ENCODE data around the gene CSKMT. TPM values are rescaled to one million over a fixed set of nuclear protein-coding genes. Genes with fewer than 3 reads are reported as not detected.
A peak's percentile ranks its signal among the peaks of the same experiment; 100 is the strongest.

CSKMT gene
- total and polyA plus RNA-seq, 8 donors, result 4.0 to 25.4 (median 7.7) TPM

DNA sequence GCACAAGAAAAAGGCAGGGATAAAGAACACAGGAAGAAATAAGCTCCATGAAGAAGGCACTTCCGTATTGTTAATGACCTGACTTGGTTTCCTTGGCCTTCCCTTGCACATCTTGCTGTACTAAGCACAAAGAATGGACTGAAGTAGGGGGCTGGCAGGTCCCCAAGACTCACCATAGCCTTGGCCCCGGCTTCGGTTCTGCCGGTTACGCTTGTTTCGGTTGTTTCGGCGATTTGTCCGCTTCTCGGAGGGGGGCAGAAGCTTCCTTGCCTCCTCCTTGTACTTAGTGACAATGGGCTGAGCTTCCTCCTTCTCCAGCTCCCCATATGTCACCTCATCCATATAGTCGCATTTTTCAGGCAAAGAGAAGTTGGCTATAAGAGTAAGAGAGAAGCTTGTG lies 51.7 kb downstream of the CSKMT start:
- Histone ChIP-seq H3K36me3 (peaks cover 4 to 66% (median 49%) of the 10 kb centered on the region in 3 donors), H3K27me3 (no peaks in the 10 kb centered on the region), H3K4me3 (no peak overlapping the region), H3K27ac (peak overlapping the region in 1 of 4 donors; percentile 23), H3K4me1 (peaks cover 24 to 31% (median 27%) of the 10 kb centered on the region in 3 donors), H3K9me3 (no peaks in the 10 kb centered on the region)
- WGBS, 2 donors, result 49 to 62% methylated on average over 11 of the region's 11 CpGs
- DNase-seq (no peak), FAIRE-seq (no peak), ATAC-seq (no peak)
- TF ChIP-seq, protein P1, sequence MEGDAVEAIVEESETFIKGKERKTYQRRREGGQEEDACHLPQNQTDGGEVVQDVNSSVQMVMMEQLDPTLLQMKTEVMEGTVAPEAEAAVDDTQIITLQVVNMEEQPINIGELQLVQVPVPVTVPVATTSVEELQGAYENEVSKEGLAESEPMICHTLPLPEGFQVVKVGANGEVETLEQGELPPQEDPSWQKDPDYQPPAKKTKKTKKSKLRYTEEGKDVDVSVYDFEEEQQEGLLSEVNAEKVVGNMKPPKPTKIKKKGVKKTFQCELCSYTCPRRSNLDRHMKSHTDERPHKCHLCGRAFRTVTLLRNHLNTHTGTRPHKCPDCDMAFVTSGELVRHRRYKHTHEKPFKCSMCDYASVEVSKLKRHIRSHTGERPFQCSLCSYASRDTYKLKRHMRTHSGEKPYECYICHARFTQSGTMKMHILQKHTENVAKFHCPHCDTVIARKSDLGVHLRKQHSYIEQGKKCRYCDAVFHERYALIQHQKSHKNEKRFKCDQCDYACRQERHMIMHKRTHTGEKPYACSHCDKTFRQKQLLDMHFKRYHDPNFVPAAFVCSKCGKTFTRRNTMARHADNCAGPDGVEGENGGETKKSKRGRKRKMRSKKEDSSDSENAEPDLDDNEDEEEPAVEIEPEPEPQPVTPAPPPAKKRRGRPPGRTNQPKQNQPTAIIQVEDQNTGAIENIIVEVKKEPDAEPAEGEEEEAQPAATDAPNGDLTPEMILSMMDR (IDR thresholded peaks at IDR 0.05), result no peak
- intact Hi-C loops (cut with DNase I), result no loop called here

Other genes starting within 250 kb of the CSKMT start
- gene SCGB1A1, start 246.3 kb upstream of the CSKMT start, total RNA-seq, result 1 to 10 TPM in 1 of 6 donors, not detected in 5; 4.3 TPM
- under 1 TPM in 1 of 2 donors, not detected in 1; 0.94 TPM for gene SCGB1A1, start 246.3 kb upstream of the CSKMT start, polyA plus RNA-seq
- gene AHNAK, start 118.5 kb upstream of the CSKMT start, total RNA-seq, result 100 to 1,000 TPM in 1 of 6 donors, 10 to 100 TPM in 5; 53.2 to 163 (median 77.2) TPM
- gene AHNAK, start 118.5 kb upstream of the CSKMT start, polyA plus RNA-seq, result 10 to 100 TPM; 18.7 to 32.5 TPM
- 1,000 to 10,000 TPM in 4 of 6 donors, 100 to 1,000 TPM in 2; 723 to 1,171 (median 1,053) TPM for gene EEF1G, start 91.4 kb upstream of the CSKMT start, total RNA-seq
- gene EEF1G, start 91.4 kb upstream of the CSKMT start, polyA plus RNA-seq, result 100 to 1,000 TPM; 630 to 745 TPM
- gene TUT1, start 73.8 kb upstream of the CSKMT start, total RNA-seq, result 10 to 100 TPM; 12.0 to 20.3 (median 14.6) TPM
- gene TUT1, start 73.8 kb upstream of the CSKMT start, polyA plus RNA-seq, result 10 to 100 TPM; 24.6 to 33.4 TPM
- gene MTA2, start 63.4 kb upstream of the CSKMT start, total RNA-seq, result 10 to 100 TPM; 14.7 to 35.6 (median 23.0) TPM
- 10 to 100 TPM; 28.7 to 42.3 TPM for gene MTA2, start 63.4 kb upstream of the CSKMT start, polyA plus RNA-seq
- gene EML3, start 52.5 kb upstream of the CSKMT start, total RNA-seq, result 10 to 100 TPM; 22.0 to 34.1 (median 23.4) TPM
- gene EML3, start 52.5 kb upstream of the CSKMT start, polyA plus RNA-seq, result 10 to 100 TPM; 70.7 to 86.4 TPM
- 1 to 10 TPM in 4 of 6 donors, under 1 TPM in 2; 0.65 to 2.8 (median 1.6) TPM for gene ROM1, start 52.1 kb upstream of the CSKMT start, total RNA-seq
- 1 to 10 TPM; 5.1 to 5.6 TPM for gene ROM1, start 52.1 kb upstream of the CSKMT start, polyA plus RNA-seq
- 10 to 100 TPM; 13.2 to 24.1 (median 17.1) TPM for gene B3GAT3, start 43.3 kb upstream of the CSKMT start, total RNA-seq
- gene B3GAT3, start 43.3 kb upstream of the CSKMT start, polyA plus RNA-seq, result 10 to 100 TPM; 45.7 to 50.8 TPM
- gene GANAB, start 18.7 kb upstream of the CSKMT start, total RNA-seq, result 100 to 1,000 TPM; 106 to 210 (median 152) TPM
- 10 to 100 TPM; 88.1 to 93.1 TPM for gene GANAB, start 18.7 kb upstream of the CSKMT start, polyA plus RNA-seq
- 10 to 100 TPM in 3 of 6 donors, 1 to 10 TPM in 3; 5.8 to 12.9 (median 9.5) TPM for gene INTS5, start 12.0 kb upstream of the CSKMT start, total RNA-seq
- gene INTS5, start 12.0 kb upstream of the CSKMT start, polyA plus RNA-seq, result 1 to 10 TPM; 4.5 to 4.6 TPM
- gene C11orf98, start 102 bp upstream of the CSKMT start, total RNA-seq, result 10 to 100 TPM; 13.2 to 21.3 (median 16.9) TPM
- 10 to 100 TPM; 56.3 to 70.8 TPM for gene C11orf98, start 102 bp upstream of the CSKMT start, polyA plus RNA-seq
- gene UQCC3, start 6.4 kb downstream of the CSKMT start, total RNA-seq, result 1 to 10 TPM; 3.2 to 4.9 (median 3.6) TPM
- gene UQCC3, start 6.4 kb downstream of the CSKMT start, polyA plus RNA-seq, result 10 to 100 TPM; 14.1 to 17.3 TPM
- gene LBHD1, start 7.0 kb downstream of the CSKMT start, total RNA-seq, result 1 to 10 TPM; 1.4 to 4.0 (median 2.8) TPM
- gene LBHD1, start 7.0 kb downstream of the CSKMT start, polyA plus RNA-seq, result 10 to 100 TPM in 1 of 2 donors, 1 to 10 TPM in 1; 7.1 to 21.7 TPM
- gene UBXN1, start 13.8 kb downstream of the CSKMT start, total RNA-seq, result 10 to 100 TPM; 37.7 to 67.7 (median 51.9) TPM
- 100 to 1,000 TPM in 1 of 2 donors, 10 to 100 TPM in 1; 86.0 to 104 TPM for gene UBXN1, start 13.8 kb downstream of the CSKMT start, polyA plus RNA-seq
- gene LRRN4CL, start 24.2 kb downstream of the CSKMT start, total RNA-seq, result 1 to 10 TPM in 2 of 6 donors, under 1 TPM in 4; 0.16 to 1.6 (median 0.53) TPM
- gene LRRN4CL, start 24.2 kb downstream of the CSKMT start, polyA plus RNA-seq, result under 1 TPM; 0.23 to 0.76 TPM
- gene BSCL2, start 42.1 kb downstream of the CSKMT start, total RNA-seq, result 10 to 100 TPM; 30.3 to 58.6 (median 47.9) TPM
- 100 to 1,000 TPM in 1 of 2 donors, 10 to 100 TPM in 1; 99.2 to 151 TPM for gene BSCL2, start 42.1 kb downstream of the CSKMT start, polyA plus RNA-seq
- gene GNG3, start 42.4 kb downstream of the CSKMT start, total RNA-seq, result under 1 TPM in 2 of 6 donors, not detected in 4; 0.19 to 0.37 TPM
- gene GNG3, start 42.4 kb downstream of the CSKMT start, polyA plus RNA-seq, result under 1 TPM in 1 of 2 donors, not detected in 1; 0.26 TPM
- 10 to 100 TPM; 17.5 to 26.2 (median 18.0) TPM for gene HNRNPUL2, start 62.1 kb downstream of the CSKMT start, total RNA-seq
- 10 to 100 TPM; 19.1 to 25.9 TPM for gene HNRNPUL2, start 62.1 kb downstream of the CSKMT start, polyA plus RNA-seq
- gene TTC9C, start 63.2 kb downstream of the CSKMT start, total RNA-seq, result 10 to 100 TPM in 4 of 6 donors, 1 to 10 TPM in 2; 7.6 to 17.8 (median 10.5) TPM
- 10 to 100 TPM; 16.7 to 20.3 TPM for gene TTC9C, start 63.2 kb downstream of the CSKMT start, polyA plus RNA-seq
- gene ZBTB3, start 88.8 kb downstream of the CSKMT start, total RNA-seq, result 1 to 10 TPM; 3.7 to 9.8 (median 5.4) TPM
- 1 to 10 TPM; 2.0 to 2.4 TPM for gene ZBTB3, start 88.8 kb downstream of the CSKMT start, polyA plus RNA-seq
- 10 to 100 TPM; 15.1 to 32.0 (median 22.6) TPM for gene POLR2G, start 96.3 kb downstream of the CSKMT start, total RNA-seq
- gene POLR2G, start 96.3 kb downstream of the CSKMT start, polyA plus RNA-seq, result 10 to 100 TPM; 36.4 to 67.1 TPM
- 10 to 100 TPM in 4 of 6 donors, 1 to 10 TPM in 2; 9.3 to 18.6 (median 11.7) TPM for gene TAF6L, start 106.1 kb downstream of the CSKMT start, total RNA-seq
- 10 to 100 TPM; 37.2 to 53.5 TPM for gene TAF6L, start 106.1 kb downstream of the CSKMT start, polyA plus RNA-seq
- gene TMEM179B, start 122.1 kb downstream of the CSKMT start, total RNA-seq, result 10 to 100 TPM; 14.8 to 26.2 (median 19.1) TPM
- 10 to 100 TPM; 27.1 to 59.6 TPM for gene TMEM179B, start 122.1 kb downstream of the CSKMT start, polyA plus RNA-seq
- gene TMEM223, start 126.7 kb downstream of the CSKMT start, total RNA-seq, result 1 to 10 TPM; 5.0 to 9.1 (median 6.9) TPM
- 10 to 100 TPM; 16.3 to 16.6 TPM for gene TMEM223, start 126.7 kb downstream of the CSKMT start, polyA plus RNA-seq
- 10 to 100 TPM; 20.9 to 60.9 (median 30.8) TPM for gene NXF1, start 140.1 kb downstream of the CSKMT start, total RNA-seq
- gene NXF1, start 140.1 kb downstream of the CSKMT start, polyA plus RNA-seq, result 100 to 1,000 TPM; 150 to 294 TPM
- 10 to 100 TPM; 22.8 to 31.2 (median 26.9) TPM for gene STX5, start 166.7 kb downstream of the CSKMT start, total RNA-seq
- 10 to 100 TPM; 18.6 to 27.9 TPM for gene STX5, start 166.7 kb downstream of the CSKMT start, polyA plus RNA-seq
- gene TEX54, start 167.5 kb downstream of the CSKMT start, total RNA-seq, result not detected
- under 1 TPM in 1 of 2 donors, not detected in 1; 0.65 TPM for gene TEX54, start 167.5 kb downstream of the CSKMT start, polyA plus RNA-seq
- 10 to 100 TPM; 18.4 to 35.1 (median 27.1) TPM for gene WDR74, start 174.3 kb downstream of the CSKMT start, total RNA-seq
- 10 to 100 TPM; 47.6 to 59.5 TPM for gene WDR74, start 174.3 kb downstream of the CSKMT start, polyA plus RNA-seq
- gene SLC3A2, start 215.6 kb downstream of the CSKMT start, total RNA-seq, result 100 to 1,000 TPM in 1 of 6 donors, 10 to 100 TPM in 5; 68.8 to 331 (median 75.1) TPM
- 100 to 1,000 TPM in 1 of 2 donors, 10 to 100 TPM in 1; 66.9 to 116 TPM for gene SLC3A2, start 215.6 kb downstream of the CSKMT start, polyA plus RNA-seq

Data from pancreas (tissue), 10 donors.